DND-41 (cell line): ENCODE results near the gene PPP4R2.

Source experiments
- CTCF ChIP-seq: IDR thresholded peaks from 2 replicates; pipeline ENCODE4 v1.5.1; 2012; ENCODE audit warnings: borderline replicate concordance, low read length, moderate library complexity, mild to moderate bottlenecking; ENCODE audit not compliant: poor library complexity, severe bottlenecking; ENCODE audit errors: extremely low read depth
- EZH2 ChIP-seq: IDR thresholded peaks from 3 replicates; pipeline ENCODE4 v1.6.1; 2012; ENCODE audit warnings: borderline replicate concordance, low read depth, mild to moderate bottlenecking, moderate library complexity, low read length, inconsistent platforms; ENCODE audit not compliant: severe bottlenecking

GRCh38 chr3:72968266-72968664 is 28.3 kb upstream of the PPP4R2 start:
- TF ChIP-seq EZH2 = no peak
- no peak for TF ChIP-seq CTCF
